ENCODE data around the gene ZDHHC16.
"Not testable (repeated sequence)": the region's sequence is repeated elsewhere in the genome, so short reads cannot be mapped to it uniquely, and the experiment has no call there.

Gene ZDHHC16

DNA sequence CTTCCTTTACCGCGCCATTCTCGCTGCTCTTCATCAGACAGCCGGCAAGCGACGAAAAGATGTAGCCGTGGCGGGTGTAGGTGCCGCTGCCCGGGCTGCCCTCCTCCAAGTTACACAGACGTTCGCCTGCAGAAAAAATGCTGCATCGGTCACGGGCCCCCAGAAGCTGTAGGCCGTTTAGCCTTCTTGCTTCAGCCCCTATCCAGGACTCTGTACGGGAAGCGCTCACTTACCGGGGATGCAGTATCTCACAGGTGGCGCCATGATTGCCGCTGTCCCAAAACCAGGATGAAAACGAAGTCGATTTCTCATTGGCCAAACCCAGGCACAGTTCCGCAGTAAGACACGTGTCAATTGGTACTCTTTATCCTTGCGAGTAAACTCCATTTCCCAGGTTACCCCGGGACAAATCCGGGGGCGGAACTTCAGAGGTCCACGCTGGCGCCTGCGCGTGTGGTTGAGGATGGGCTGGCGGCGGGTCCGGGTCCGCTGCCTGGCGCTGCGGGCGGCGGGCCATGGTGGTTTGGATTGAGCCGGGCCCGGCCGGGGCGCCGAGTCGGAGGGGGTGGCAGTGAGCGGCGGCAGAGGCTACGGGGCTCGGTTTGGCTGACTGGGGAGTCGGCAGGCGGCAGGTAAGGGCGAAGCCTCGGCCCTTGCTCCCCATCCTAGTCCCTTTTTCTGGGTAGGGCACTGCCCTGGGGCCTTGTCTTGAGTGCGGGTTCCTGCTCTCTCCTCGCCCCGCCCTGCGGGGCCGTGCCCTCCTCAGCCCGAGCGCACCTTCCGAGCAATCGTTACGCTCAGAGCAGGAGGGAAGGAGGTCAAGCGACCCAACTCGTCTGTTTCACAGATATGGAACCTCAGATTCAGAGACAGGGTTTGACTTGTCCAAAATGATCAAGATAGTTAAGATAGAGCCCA lies at the start of gene ZDHHC16, which contains the start of gene EXOSC1:
Gene ZDHHC16, plus strand, starts transcription at position 454 of the 918 bp plus-strand sequence. CDS start 5,501 bp downstream, outside the sequence.
Gene EXOSC1, minus strand, starts transcription at position 285 of the 918 bp plus-strand sequence. Its CDS starts 21 bp downstream, at position 264.
- peak; percentile 94 for DNase-seq

DNA sequence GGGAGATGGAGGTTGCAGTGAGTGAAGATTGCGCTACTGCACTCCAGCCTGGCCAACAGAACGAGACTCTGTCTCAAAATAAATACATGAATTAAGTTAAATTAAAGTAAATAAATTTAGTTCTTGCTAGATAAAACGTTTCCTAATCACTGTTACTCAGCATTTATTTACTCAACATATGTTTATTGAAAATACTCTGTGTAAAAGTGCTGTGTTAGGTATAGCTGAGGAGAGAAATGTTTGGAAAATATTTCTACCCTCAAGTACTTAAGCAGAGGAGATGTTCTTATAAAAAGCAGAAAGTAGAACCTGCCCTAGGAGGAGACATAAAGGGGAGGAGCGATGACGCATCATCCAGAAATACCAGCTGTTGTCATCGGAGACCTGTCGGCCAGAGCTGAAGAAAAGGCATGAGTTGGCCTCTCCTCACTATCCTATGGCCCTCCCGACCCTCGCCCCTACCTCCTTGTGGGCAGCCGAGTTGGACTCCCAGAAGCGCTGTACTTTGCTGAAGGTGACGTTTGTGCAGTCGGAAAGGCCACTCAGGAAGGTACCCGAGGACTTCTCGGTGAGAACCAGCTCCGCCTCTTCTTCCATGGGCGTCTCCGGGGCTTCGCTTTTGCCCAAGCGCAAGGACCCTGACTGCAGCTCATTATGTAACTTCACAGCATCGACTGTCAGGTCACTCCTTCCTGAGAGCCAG lies 46.0 kb upstream of the ZDHHC16 start:
- DNase-seq = peak; percentile 51

DNA sequence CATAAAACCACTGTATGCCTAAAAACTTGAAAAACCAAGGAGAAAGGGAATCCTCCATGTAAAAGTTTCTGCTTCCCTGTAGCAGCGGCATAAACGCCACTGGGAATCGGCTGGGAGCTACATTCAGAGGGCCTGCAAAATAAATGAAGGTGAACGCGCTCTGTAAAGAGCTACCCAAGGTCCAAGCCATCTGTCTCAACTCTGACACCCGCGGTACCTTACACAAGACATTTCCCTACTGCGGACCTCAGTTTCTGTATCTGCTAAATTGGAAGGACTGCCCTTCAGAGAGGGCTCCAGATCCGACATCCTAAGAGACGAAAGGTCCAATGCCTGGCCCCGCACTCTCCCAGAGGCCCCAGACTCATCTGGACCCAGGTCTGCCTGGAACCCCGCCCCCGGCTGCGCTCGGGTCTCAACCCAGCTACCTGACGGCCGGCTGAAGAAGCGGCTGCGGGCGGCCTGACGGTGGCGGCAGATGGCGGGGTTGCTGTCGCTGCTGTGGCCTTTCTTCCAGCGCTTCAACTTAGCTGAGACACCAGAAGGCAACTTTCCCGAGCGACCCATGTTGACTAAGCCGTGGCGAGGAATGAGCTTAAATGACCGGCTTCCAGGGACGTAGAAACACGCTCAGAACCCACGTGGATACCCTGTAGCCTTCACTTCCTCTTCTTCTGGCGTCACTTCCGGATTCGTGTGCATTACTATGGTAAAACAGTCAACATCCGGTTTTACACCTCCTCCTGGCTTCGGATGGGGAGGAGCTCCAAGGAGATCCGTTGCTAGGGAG lies 45.1 kb upstream of the ZDHHC16 start, which contains the start of gene RRP12:
Gene RRP12, minus strand, starts transcription at position 676 of the 790 bp plus-strand sequence. Its CDS starts 109 bp downstream, at position 567.
- peak; percentile 97 for DNase-seq

DNA sequence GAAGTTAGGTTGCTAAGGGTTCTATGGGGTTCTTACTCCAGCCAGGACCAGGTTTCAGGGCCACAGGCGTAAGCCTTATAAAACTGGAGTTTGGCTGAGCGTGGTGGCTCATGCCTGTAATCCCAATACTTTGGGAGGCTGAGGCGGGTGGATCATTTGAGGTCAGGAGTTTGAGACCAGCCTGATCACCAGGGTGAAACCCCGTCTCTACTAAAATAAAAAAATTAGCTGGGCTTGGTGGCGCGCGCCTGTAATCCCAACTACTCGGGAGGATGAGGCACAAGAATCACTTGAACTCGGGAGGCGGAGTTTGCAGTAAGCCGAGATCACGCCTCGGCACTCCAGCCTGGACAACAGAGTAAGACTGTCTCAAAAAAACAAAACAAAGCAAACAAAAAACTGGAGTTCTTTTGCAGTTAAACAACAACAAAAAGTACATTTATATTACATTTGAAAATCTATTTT lies 44.5 kb upstream of the ZDHHC16 start:
- DNase-seq = no peak

DNA sequence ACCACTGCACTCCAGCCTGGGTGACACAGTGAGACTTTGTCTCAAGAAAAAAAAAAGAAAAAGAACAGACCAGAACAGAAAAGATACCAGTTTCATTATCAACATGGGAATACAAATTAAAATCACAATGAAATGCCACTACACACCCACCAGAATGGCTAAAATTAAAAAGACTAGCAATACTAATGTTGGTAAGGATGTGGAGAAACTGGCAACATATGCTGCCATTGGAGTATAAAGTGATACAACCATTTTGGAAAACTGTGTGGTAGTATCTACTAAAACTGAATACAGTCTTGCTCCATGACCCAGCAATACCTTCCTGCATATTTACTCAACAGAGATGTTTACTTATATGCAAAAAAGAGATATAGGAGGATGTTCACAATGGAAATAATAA lies 41.9 kb upstream of the ZDHHC16 start:
- DNase-seq = no peak

DNA sequence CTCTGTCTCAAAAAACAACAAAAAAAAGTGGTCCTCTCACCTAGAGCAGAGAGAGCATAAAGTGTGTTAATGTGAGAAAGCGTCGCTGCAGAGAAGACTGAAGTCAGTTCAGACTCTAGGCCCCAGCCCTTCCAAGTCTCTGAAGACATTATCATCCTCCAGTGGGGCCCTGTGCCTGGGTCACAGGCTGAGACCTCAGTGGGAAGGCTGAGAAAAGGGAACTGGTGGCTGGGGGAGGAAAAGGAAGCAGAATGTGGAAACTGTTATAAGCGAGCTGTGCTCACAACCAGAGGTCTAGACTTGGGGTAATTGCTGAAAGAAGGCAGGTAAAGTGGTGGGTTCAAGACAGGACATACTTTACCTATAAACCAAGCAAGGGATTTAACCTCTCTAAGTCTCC lies 39.9 kb upstream of the ZDHHC16 start:
- no peak for DNase-seq

DNA sequence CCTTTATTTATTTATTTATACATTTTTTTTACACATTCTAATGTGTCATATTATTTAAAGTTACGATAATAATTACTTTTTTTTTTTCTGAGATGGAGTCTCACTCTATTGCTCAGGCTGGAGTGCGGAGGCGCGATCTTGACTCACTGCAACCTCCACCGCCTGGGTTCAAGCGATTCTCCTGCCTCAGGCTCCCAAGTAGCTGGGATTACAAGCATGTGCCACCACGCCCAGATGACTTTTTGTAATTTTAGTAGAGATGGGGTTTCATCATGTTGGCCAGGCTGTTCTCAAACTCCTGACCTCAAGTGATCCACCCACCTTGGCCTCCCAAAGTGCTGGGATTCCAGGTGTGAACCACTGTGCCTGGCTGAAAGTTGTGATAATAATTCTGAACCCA lies 39.5 kb upstream of the ZDHHC16 start:
- not testable (repeated sequence) for DNase-seq

DNA sequence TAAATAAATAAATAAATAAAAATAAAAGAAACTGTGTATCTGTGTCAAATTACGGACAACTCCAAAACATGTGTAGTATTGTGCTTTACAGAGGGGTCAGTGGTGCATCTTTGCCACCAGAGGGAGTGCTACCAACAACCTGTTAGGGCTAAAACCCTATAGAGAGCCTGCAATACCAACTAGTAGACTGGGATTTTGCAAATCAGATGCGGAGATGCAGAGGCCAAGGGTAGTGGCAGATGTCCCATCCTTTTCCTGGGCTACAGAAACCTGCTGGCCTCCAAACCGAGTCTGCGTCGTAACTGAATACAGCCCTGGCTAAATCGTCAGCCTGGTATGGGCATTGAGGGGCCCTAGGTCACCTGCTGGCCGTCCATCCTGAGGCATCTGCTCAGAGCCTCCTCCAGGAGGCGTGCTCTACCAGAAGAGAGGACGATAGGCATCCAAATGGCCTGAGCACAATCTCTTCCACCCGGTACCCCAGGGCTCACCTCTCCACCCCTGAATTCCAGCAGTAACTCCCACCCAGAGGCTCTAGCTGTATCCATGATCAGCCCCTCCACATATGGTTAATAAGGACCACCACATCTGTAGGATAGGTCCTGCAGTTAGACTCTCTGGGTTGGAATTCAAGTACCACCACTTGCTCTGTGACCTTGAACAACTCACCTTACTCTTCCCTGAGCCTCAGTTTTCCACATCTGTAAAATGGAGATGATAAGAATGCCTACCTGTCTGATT lies 38.6 kb upstream of the ZDHHC16 start:
- peak; percentile 84 for DNase-seq

DNA sequence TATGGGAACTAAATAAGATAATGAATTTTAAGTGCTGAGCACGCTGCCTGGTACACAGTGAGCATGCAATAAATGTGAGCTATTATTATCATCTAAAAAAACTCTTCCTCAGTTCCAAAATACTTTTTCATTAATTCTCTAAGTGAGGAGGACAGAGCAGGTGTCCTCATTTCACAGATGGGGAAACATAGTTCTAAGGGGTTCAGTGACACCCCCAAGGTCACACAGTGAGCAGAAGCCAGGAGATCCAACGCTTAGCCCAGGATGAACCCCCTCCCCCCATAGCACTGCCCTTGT lies 38.1 kb upstream of the ZDHHC16 start:
- DNase-seq = no peak

DNA sequence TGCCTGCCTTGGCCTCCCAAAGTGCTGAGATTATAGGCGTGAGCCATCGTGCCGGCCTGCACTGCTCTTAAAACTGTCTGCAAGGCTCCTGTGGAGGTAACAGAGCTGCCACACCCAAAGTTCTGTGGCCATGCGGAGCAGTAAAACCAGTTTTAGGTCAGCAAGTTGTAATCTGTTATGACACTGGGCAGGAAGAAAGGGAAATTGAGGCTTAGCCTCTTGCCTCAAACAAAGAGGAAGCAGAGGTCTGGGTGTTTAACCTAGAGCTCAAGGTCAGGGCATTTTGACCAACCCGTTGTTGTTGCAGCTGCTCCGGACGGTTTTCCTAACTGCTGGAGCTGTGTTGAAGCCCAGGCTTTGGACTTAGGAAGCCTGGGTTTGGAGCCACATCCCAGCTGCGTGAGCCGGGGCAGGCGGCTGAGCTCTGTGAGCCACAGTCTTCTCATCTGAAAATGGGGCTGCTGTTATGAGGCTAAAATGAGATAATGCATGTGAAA lies 37.4 kb upstream of the ZDHHC16 start:
- no peak for DNase-seq

DNA sequence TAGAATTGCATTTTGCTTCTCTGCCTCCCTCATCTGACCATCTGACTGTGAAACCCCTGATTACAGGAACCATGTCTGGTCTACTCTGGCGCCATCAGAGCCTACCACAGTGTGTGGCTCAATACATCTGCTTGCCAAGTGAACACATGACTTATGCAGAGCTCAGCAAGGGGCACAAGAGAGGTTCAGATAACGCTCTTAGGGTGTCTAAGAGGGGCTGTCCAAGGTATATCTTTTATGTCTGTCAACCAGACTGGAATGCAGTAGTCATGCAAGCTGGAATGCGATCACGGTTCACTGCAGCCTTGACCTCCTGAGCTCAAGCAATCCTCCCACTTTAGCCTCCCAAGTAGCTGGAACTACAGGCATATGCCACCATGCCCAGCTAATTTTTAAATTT lies 34.6 kb upstream of the ZDHHC16 start:
- no peak for DNase-seq

DNA sequence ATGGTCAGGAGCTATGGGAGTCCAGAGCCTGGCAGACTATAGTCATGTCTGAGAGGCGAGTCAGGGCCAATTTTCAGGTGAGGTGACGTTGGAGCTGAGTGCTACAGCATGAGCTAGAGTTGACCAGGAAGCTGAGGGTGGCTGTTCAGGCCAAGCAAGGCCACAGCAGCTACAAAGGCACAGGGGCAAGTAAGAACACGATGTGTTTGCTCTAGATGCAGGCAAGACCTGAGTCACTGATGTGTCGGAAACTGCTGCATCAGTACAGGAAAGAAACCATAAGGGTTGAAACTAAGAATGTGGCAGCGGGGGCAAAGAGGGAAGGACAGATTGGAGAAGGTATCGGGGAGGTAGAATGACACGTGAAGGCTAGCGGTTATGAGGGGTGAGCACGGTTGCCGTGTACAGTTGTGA lies 33.1 kb upstream of the ZDHHC16 start:
- no peak for DNase-seq

DNA sequence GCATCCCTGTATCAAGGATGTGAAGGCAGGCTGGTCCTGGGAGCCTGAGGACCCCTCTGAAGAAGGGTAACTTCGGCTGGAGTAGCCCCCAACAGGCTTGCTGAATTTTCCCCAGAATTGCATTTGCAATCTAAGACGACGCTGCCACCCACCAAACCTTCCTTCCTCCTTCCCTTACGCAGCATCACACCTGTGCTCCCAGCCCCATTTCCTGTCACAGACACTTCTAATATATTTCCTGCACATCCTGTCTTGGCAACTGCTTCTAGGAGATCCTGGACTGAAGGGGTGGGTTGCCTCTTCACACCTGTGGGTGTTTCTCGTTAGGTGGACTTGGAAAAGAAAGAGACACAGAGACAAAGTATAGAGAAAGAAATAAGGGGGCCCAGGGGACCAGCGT lies 29.4 kb upstream of the ZDHHC16 start:
- no peak for DNase-seq

DNA sequence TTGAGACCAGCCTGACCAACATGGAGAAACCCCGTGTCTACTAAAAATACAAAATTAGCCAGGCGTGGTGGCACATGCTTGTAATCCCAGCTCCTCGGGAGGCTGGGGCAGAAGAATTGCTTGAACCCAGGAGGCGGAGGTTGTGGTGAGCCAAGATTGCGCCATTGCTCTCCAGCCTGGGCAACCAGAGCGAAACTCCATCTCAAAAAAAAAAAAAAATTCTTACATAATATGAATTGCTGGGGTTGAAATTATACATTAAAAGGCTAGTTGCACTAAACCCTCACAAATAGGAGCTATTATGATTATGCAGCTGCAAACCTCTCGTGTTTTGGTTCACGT lies 22.2 kb upstream of the ZDHHC16 start:
- not testable (repeated sequence) for DNase-seq

DNA sequence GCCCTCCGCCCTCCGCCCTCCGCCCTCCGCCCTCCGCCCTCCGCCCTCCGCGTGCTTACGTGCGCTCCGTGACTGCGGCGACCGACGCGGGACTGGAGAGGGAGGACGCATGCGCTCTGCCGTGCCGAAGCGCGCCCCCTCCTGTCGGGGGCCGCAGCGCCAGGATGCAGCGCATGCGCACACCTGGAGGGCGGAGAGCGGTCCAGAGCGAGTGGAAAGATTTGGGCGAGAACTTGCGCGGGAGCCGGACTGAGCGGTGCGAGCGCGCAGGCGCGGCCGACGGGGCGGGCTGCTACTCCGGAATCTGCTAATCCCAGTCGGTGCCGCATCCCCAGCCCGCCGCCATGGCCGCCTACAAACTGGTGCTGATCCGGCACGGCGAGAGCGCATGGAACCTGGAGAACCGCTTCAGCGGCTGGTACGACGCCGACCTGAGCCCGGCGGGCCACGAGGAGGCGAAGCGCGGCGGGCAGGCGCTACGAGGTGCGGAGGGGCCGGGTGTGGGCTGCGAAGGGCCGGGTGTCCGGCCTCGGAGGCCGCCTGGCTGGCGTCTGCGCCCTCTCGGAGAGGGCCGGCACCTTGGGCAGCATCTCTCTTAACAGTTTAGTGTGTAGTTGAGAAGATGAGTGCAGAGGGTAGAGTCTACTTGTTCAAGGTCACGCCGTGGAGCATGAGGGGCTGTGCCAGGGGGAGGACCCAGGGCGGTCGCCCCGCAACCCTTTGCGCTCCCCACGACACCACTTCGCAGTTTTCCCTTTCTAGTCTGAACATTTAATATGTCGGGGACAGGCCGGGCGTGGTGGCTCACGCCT lies 19.8 kb upstream of the ZDHHC16 start, which contains the start of gene PGAM1:
Gene PGAM1, plus strand, starts transcription at position 228 of the 812 bp plus-strand sequence. Its CDS starts 117 bp downstream, at position 345.
- peak; percentile 97 for DNase-seq

DNA sequence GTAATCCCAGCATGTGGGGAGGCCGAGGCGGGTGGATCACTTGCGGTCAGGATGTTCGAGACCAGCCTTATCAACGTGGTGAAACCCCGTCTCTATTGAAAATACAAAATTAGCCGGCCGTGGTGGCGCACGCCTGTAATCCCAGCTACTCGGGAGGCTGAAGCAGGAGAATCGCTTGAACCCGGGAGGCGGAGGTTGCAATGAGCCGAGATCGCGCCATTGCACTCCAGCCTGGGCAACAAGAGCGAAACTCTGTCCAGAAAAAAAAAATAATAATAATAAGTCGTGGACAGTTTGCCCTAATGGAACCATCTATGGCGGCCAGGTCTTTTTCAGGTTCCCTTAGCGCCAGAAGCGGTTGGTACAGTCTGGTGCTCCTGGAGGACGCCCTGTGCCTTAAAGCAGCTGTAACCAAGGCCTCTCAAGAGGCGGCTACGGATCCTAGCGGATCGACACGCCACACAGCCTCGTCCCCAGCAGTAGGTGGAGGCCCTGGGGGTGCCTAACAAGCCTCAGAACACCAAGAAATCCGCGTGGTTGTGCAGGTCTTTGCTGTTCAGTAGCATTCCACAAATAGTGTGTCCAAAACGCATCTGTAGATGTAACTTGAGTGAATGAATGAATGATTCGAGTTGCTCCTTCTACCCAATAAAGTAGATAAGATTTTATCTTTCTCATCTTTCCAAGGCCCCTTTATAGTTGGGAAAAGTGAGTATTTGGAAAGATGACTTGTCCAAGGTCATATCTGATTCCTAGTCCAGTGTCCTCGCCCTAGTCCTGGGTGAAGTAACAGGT lies 19.0 kb upstream of the ZDHHC16 start:
- no peak for DNase-seq

DNA sequence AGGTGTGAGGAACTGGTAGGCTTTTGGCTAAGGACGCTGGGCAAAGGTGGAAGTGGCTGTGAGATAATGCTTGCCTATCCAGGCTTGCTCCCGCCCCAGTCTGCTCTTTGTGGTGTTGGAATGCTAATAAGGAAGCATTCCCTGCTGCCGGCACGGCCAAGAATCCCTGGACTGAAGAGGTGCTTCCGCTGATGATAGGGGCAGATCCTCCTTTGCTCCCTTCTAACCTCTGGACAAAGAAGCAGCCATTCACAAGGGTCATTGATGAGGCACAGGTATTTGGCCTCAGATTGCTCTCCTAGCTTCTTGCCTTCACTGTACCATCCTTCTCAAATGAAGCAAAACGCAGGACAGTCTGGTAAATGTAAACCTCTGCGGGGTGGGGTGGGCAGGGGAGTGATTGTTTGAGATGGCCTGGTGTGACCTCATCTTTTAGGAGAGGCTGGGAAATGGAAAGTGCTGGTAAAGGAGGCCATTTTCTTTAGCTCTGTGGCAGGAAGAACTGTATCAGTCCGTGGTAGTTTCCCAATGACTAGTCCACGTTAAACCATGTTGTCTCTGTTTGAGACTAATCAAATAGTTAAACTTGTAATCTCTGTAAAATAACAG lies 18.3 kb upstream of the ZDHHC16 start:
- peak; percentile 57 for DNase-seq

DNA sequence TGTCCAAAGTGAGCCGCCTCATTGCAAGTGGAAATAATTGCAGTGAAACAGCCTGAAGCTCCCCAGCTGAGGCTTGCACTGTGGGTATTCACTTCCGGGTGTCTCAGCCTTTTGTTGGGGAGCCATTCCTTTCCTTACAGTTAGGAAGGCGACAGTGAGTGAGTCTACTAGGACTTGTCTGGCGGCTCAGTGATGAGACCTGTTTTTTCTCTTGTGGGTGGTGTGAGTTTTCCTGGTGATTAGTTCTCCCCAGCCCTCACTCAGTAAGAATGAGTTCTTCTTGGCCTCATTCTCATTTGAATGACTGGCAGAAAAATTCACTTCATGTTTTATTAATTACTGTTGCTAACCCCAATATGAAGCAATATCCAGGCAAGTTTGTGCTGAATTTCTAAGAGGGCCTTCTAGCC lies 17.4 kb upstream of the ZDHHC16 start:
- peak; percentile 49 for DNase-seq

DNA sequence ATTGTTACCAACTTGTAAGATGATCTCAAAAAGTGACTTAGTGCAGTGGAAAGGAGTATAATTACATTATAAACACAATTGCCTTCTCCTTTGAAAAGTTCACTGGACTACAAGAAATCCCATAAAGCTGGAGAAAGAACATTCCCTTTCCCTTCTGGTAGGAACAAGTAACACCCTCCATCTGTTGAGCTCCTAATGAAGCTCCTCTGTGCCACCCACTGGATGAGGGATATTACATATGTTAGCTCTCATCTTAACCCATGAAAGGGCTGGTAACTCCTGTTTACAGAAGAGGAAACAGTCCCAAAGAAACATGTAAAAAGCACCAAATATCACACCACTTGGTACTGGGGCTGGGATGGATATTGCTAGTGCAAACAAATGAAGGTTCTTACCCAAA lies 11.9 kb upstream of the ZDHHC16 start:
- DNase-seq = no peak

DNA sequence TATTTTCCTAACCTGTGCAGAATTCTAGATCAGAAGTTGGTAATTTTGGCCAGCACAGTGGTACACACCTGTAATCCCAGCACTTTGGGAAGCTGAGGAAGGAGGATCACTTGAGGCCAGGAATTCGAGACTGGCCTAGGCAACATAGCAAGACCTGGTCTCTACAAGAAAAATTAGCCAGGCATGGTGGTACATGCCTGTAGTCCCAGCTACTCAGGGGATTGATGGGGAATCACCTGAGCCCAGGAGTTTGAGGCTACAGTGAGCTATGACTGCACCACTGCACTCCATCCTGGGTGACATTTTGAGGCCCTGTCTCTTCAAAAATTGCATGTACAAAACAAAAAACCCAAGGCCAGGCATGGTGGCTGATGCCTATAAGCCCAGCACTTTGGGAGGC lies 11.4 kb upstream of the ZDHHC16 start:
- DNase-seq = no peak

Data from CD4-positive, alpha-beta T cell treated with Interleukin-21 for 1 hour (primary cell).